SK-N-SH (cell line): Measurements from ENCODE around the gene JPH2. TPM values are rescaled to one million over a fixed set of nuclear protein-coding genes. Genes with fewer than 3 reads are reported as not detected.

Source experiments
- CTCF ChIA-PET: fragments of 300-600, 350-600 bp; formaldehyde crosslinking; extraction: SDS; loops from one replicate; lab custom pipeline; 2021; lab: Yijun Ruan, JAX
- POLR2A ChIA-PET: fragments of 350-600 bp; sonication (Branson Sonifier 250); formaldehyde crosslinking; extraction: SDS; loops from one replicate; lab custom pipeline; 2020; ENCODE audit warnings: antibody characterized with exemption, inconsistent platforms; lab: Yijun Ruan, JAX
- DNase-seq: peaks from one replicate; pipeline ENCODE4 v3.0.0; 2012
- H2AFZ ChIP-seq: fragments of 200-600 bp; sonication (generic); 2 replicates; pipeline ENCODE4 v1.8.1; 2016; ENCODE audit warnings: antibody characterized with exemption, mild to moderate bottlenecking, low read depth
- H3F3A ChIP-seq: fragments of 200-600 bp; sonication (generic); replicated peaks from 2 replicates; pipeline ENCODE3; 2016; ENCODE audit warnings: antibody characterized with exemption, mild to moderate bottlenecking; ENCODE audit not compliant: insufficient read depth
- H3K27ac ChIP-seq, 2 experiments: fragments of 200-500 bp in 1 of 2; fragments of 200-600 bp in 1 of 2; sonication (Bioruptor generic) in 1 of 2; sonication (generic), shearing (Covaris generic) in 1 of 2; 2 replicates each; pipeline versions ENCODE4 v1.5.1 to v1.6.1; 2014 to 2016; ENCODE audit warnings: low read depth in 2 of 2, inconsistent platforms in 1 of 2, low read length in 1 of 2, mild to moderate bottlenecking in 1 of 2, mixed read lengths in 1 of 2
- H3K27me3 ChIP-seq: fragments of 200-600 bp; sonication (generic), shearing (Covaris generic); 2 replicates; pipeline ENCODE4 v1.6.1; 2016; ENCODE audit warnings: mixed run types; ENCODE audit not compliant: insufficient read depth
- H3K36me3 ChIP-seq, 2 experiments: fragments of 200-500 bp in 1 of 2; fragments of 200-600 bp in 1 of 2; sonication (Bioruptor generic) in 1 of 2; sonication (generic) in 1 of 2; replicated peaks in 1 of 2; 2 replicates each; pipeline versions ENCODE3 to v1.5.1; 2014 to 2016; ENCODE audit warnings: low read length in 1 of 2, mild to moderate bottlenecking in 1 of 2; ENCODE audit not compliant: insufficient read depth in 2 of 2, control insufficient read depth in 1 of 2
- H3K4me1 ChIP-seq, 2 experiments: fragments of 200-500 bp in 1 of 2; fragments of 200-600 bp in 1 of 2; sonication (Bioruptor generic) in 1 of 2; sonication (generic), shearing (Covaris generic) in 1 of 2; 2 replicates each; pipeline versions ENCODE4 v1.5.1 to v1.6.1; 2014 to 2016; ENCODE audit warnings: low read depth in 1 of 2, low read length in 1 of 2, mixed run types in 1 of 2; ENCODE audit not compliant: insufficient read depth in 2 of 2, control insufficient read depth in 1 of 2
- H3K4me2 ChIP-seq: fragments of 200-600 bp; sonication (generic), shearing (Covaris generic); 2 replicates; pipeline ENCODE4 v1.6.1; 2017; ENCODE audit warnings: mixed run types
- H3K4me3 ChIP-seq, 2 experiments: fragments of 200-500 bp in 1 of 2; fragments of 200-600 bp in 1 of 2; sonication (Bioruptor generic) in 1 of 2; sonication (generic), shearing (Covaris generic) in 1 of 2; 2 replicates each; pipeline versions ENCODE4 v1.5.1 to v1.8.1; 2014 to 2016; ENCODE audit warnings: low read depth in 2 of 2, inconsistent platforms in 1 of 2, low read length in 1 of 2, mild to moderate bottlenecking in 1 of 2, mixed read lengths in 1 of 2, moderate library complexity in 1 of 2
- H3K79me2 ChIP-seq: fragments of 200-600 bp; sonication (generic); 2 replicates; pipeline ENCODE4 v1.8.1; 2017; ENCODE audit warnings: mild to moderate bottlenecking; ENCODE audit not compliant: insufficient read depth
- H3K9ac ChIP-seq: fragments of 200-600 bp; sonication (generic); 2 replicates; pipeline ENCODE4 v1.6.1; 2017; ENCODE audit warnings: mixed run types
- H3K9me2 ChIP-seq: fragments of 200-600 bp; sonication (generic); 2 replicates; pipeline ENCODE4 v1.6.1; 2017; ENCODE audit warnings: mixed run types
- H3K9me3 ChIP-seq: fragments of 200-600 bp; sonication (generic); 2 replicates; pipeline ENCODE4 v1.6.1; 2017; ENCODE audit warnings: mixed run types, mild to moderate bottlenecking, moderate library complexity
- H4K20me1 ChIP-seq: fragments of 200-600 bp; sonication (generic); 2 replicates; pipeline ENCODE4 v1.6.1; 2017; ENCODE audit warnings: mild to moderate bottlenecking, mixed run types; ENCODE audit not compliant: insufficient read depth
- ELF1 ChIP-seq: IDR thresholded peaks from 2 replicates; pipeline ENCODE4 v1.4.0; 2012
- EP300 ChIP-seq, 2 experiments: IDR thresholded peaks; 2 replicates each; pipeline versions ENCODE4 v1.4.0 to v1.6.1; 2012; ENCODE audit warnings: borderline replicate concordance in 1 of 2, low read depth in 1 of 2, low read length in 1 of 2
- FOXM1 ChIP-seq: IDR thresholded peaks from 2 replicates; pipeline ENCODE4 v1.4.0; 2012; ENCODE audit warnings: low read depth, mild to moderate bottlenecking
- GABPA ChIP-seq: IDR thresholded peaks from 2 replicates; pipeline ENCODE4 v1.4.0; 2012; ENCODE audit warnings: low read depth, mild to moderate bottlenecking
- RAD21 ChIP-seq: IDR thresholded peaks from 2 replicates; pipeline ENCODE4 v1.6.1; 2012; ENCODE audit warnings: mild to moderate bottlenecking, low read length
- RCOR1 ChIP-seq: fragments of 150-350 bp; IDR thresholded peaks from 2 replicates; pipeline ENCODE4 v1.6.1; 2017; ENCODE audit warnings: antibody characterized with exemption, low read length
- REST ChIP-seq: IDR thresholded peaks from 2 replicates; pipeline ENCODE4 v1.6.1; 2012; ENCODE audit warnings: mild to moderate bottlenecking, low read depth, low read length, moderate library complexity
- RFX5 ChIP-seq: IDR thresholded peaks from 2 replicates; pipeline ENCODE4 v1.6.1; 2012; ENCODE audit warnings: mild to moderate bottlenecking, improper control_type of control experiment, low read length
- RXRA ChIP-seq: IDR thresholded peaks from 2 replicates; pipeline ENCODE4 v1.4.0; 2012; ENCODE audit warnings: low read depth, mild to moderate bottlenecking, borderline replicate concordance
- SIN3A ChIP-seq: IDR thresholded peaks from 2 replicates; pipeline ENCODE4 v1.6.1; 2012; ENCODE audit warnings: low read depth, mild to moderate bottlenecking, low read length, moderate library complexity, borderline replicate concordance
- SMC3 ChIP-seq: IDR thresholded peaks from 2 replicates; pipeline ENCODE4 v1.6.1; 2012; ENCODE audit warnings: low read depth, low read length, improper control_type of control experiment
- TCF12 ChIP-seq: IDR thresholded peaks from 2 replicates; pipeline ENCODE4 v1.4.0; 2012
- YY1 ChIP-seq: IDR thresholded peaks from 2 replicates; pipeline ENCODE4 v1.4.0; 2012; ENCODE audit warnings: low read depth, mild to moderate bottlenecking
- WGBS: methylation state at CpG from one replicate; pipeline ENCODE4 v1.1.6; 2017; ENCODE audit warnings: low lambda C conversion rate; 5-methylcytosine and 5-hydroxymethylcytosine counted together
- polyA plus RNA-seq, 3 experiments: library from polyadenylated mRNA; depleted of rRNA; stranded (reverse); fragments of >200 nt; gene quantifications; 2 replicates each; pipeline ENCODE4 v1.2.3, GENCODE V29; 2012

JPH2 gene
- polyA plus RNA-seq, 1 of the 3 experiments (the other 2 are of a cell fraction) = 0.67 TPM

- WGBS = 69% methylated on average over 7 of the region's 7 CpGs
- CTCF ChIA-PET = interaction anchor here (0.9 to 5.2 kb wide), 4 partner anchors 20 to 54 kb away, joined by 3 to 28 read pairs (median 8); partner anchors contain the start of gene JPH2
- no peak overlapping the region for H2AFZ ChIP-seq
Measured at GRCh38 chr20:44136579-44137265, 50.3 kb downstream of the JPH2 start.

GRCh38 chr20:44135417-44136204, 51.4 kb downstream of the JPH2 start:
- H3K79me2 ChIP-seq = no peaks in the 10 kb centered on the region
- no peak for DNase-seq
- no peaks in the 10 kb centered on the region for H3K4me1 ChIP-seq
- no peaks in the 10 kb centered on the region for H3K9me2 ChIP-seq
- WGBS = 71% methylated on average over 8 of the region's 8 CpGs
- no peak overlapping the region for H2AFZ ChIP-seq
- POLR2A ChIA-PET = no interaction called here
- no peaks in the 10 kb centered on the region for H4K20me1 ChIP-seq
- no peaks in the 10 kb centered on the region for H3K36me3 ChIP-seq
- H3K9ac ChIP-seq = no peak overlapping the region
- no peak overlapping the region for H3K4me3 ChIP-seq
- no peak overlapping the region for H3K27ac ChIP-seq
- no peak overlapping the region for H3K4me2 ChIP-seq
- CTCF ChIA-PET = interaction anchor here (1.1 to 5.2 kb wide), 3 partner anchors 19 to 54 kb away, joined by 3 to 28 read pairs (median 6); no protein-coding TSS in a partner anchor
- no peaks in the 10 kb centered on the region for H3K27me3 ChIP-seq
- TF ChIP-seq SIN3A (no peak), RXRA (no peak), GABPA (no peak), RFX5 (no peak)
- TF ChIP-seq, all 33 proteins: peak for 0
- no peaks in the 10 kb centered on the region for H3K9me3 ChIP-seq
- H3F3A ChIP-seq = no peaks in the 10 kb centered on the region

More at GRCh38 chr20:44136579-44137265, 50.3 kb downstream of the JPH2 start:
- Histone ChIP-seq H4K20me1 (no peaks in the 10 kb centered on the region), H3K4me2 (no peak overlapping the region)
- TF ChIP-seq ELF1 (no peak), GABPA (no peak), RFX5 (no peak), FOXM1 (no peak), SMC3 (no peak), TCF12 (no peak), EP300 (IDR thresholded peaks at IDR 0.05; ENCODE audit: borderline replicate concordance in 1 of 2, low read depth in 1 of 2, low read length in 1 of 2) (no peak), YY1 (no peak), RCOR1 (no peak), REST (no peak), RAD21 (no peak)
- TF ChIP-seq, all 33 proteins: peak for 0
- Histone ChIP-seq H3K4me1 (no peaks in the 10 kb centered on the region), H3K9me3 (no peaks in the 10 kb centered on the region), H3K79me2 (no peaks in the 10 kb centered on the region), H3F3A (no peaks in the 10 kb centered on the region), H3K9me2 (no peaks in the 10 kb centered on the region), H3K27me3 (no peaks in the 10 kb centered on the region), H3K9ac (no peak overlapping the region), H3K36me3 (no peaks in the 10 kb centered on the region), H3K4me3 (no peak overlapping the region), H3K27ac (no peak overlapping the region)
- DNase-seq = no peak
- POLR2A ChIA-PET = no interaction called here
